ENCODE results near the gene TMEM45A. TPM values are rescaled to one million over a fixed set of nuclear protein-coding genes. Genes with fewer than 3 reads are reported as not detected.
A peak's percentile ranks its signal among the peaks of the same experiment; 100 is the strongest.

TMEM45A gene
- total RNA-seq, 1 donor from 2014 or later: 15.9 TPM

GRCh38 chr3:100455841-100456550 is 36.4 kb upstream of the TMEM45A start:
- ATAC-seq (no peak), DNase-seq (no peak)
- Histone ChIP-seq H3K9me3 (no peaks in the 10 kb centered on the region), H3K27me3 (no peaks in the 10 kb centered on the region), H3K27ac (no peak overlapping the region), H3K4me1 (no peaks in the 10 kb centered on the region), H3K36me3 (no peaks in the 10 kb centered on the region), H3K4me3 (no peak overlapping the region)
- intact Hi-C loops (cut with DNase I): no loop called here
- no peak for TF ChIP-seq CTCF (IDR thresholded peaks at IDR 0.05)

- no peak overlapping the region for H3K4me3 ChIP-seq
- no peaks in the 10 kb centered on the region for H3K36me3 ChIP-seq
- H3K9me3 ChIP-seq: no peaks in the 10 kb centered on the region
- no peaks in the 10 kb centered on the region for H3K27me3 ChIP-seq
- no peaks in the 10 kb centered on the region for H3K4me1 ChIP-seq
- H3K27ac ChIP-seq: no peak overlapping the region
- DNase-seq (no peak), ATAC-seq (no peak)
- intact Hi-C loops (cut with DNase I): no loop called here
- TF ChIP-seq CTCF (IDR thresholded peaks at IDR 0.05): no peak
Observed at GRCh38 chr3:100456745-100457144, 35.7 kb upstream of the TMEM45A start.

- H3K27me3 ChIP-seq: no peaks in the 10 kb centered on the region
- no peaks in the 10 kb centered on the region for H3K36me3 ChIP-seq
- H3K27ac ChIP-seq: no peak overlapping the region
- no peak for DNase-seq
- intact Hi-C loops (cut with DNase I): no loop called here
- H3K4me1 ChIP-seq: no peaks in the 10 kb centered on the region
- no peaks in the 10 kb centered on the region for H3K9me3 ChIP-seq
- TF ChIP-seq CTCF (IDR thresholded peaks at IDR 0.05): no peak
- no peak overlapping the region for H3K4me3 ChIP-seq
- ATAC-seq: no peak
Observed at GRCh38 chr3:100457811-100458210, 34.6 kb upstream of the TMEM45A start.

- intact Hi-C loops (cut with DNase I): no loop called here
- no peak overlapping the region for H3K4me3 ChIP-seq
- TF ChIP-seq CTCF (IDR thresholded peaks at IDR 0.05): no peak
- H3K4me1 ChIP-seq: no peaks in the 10 kb centered on the region
- no peak overlapping the region for H3K27ac ChIP-seq
- ATAC-seq (no peak), DNase-seq (no peak)
- H3K9me3 ChIP-seq: no peaks in the 10 kb centered on the region
- no peaks in the 10 kb centered on the region for H3K36me3 ChIP-seq
- no peaks in the 10 kb centered on the region for H3K27me3 ChIP-seq
Observed at GRCh38 chr3:100458814-100459213, 33.6 kb upstream of the TMEM45A start.

GRCh38 chr3:100463002-100463401 is 29.4 kb upstream of the TMEM45A start:
- ATAC-seq (peak; percentile 92), DNase-seq (no peak)
- no peak overlapping the region for H3K4me3 ChIP-seq
- H3K36me3 ChIP-seq: no peaks in the 10 kb centered on the region
- no peaks in the 10 kb centered on the region for H3K27me3 ChIP-seq
- H3K9me3 ChIP-seq: no peaks in the 10 kb centered on the region
- H3K27ac ChIP-seq: no peak overlapping the region
- TF ChIP-seq CTCF (IDR thresholded peaks at IDR 0.05): peak; percentile 76
- intact Hi-C loops (cut with DNase I): no loop called here
- no peaks in the 10 kb centered on the region for H3K4me1 ChIP-seq
